ENCODE results near the gene ISYNA1. TPM values are rescaled to one million over a fixed set of nuclear protein-coding genes. Genes with fewer than 3 reads are reported as not detected.

ISYNA1 gene
- total and polyA plus RNA-seq, 2 of the 13 experiments (the other 11 are each of a cell fraction or from before 2014, with no cell fraction given) = 29.6 to 48.5 TPM

- TF ChIP-seq ZNF788 (CRISPR knock-in tag; IDR thresholded peaks at IDR 0.05; ENCODE audit: borderline replicate concordance) = peak; percentile 76; the same call in 1 of the 2 replicates
- 0 out of 2 replicates have a peak, but pooled peaks have one; percentile 38 for TF ChIP-seq ZNF343 (CRISPR knock-in tag; IDR thresholded peaks at IDR 0.05)
- TF ChIP-seq PAF1 (CRISPR knock-in tag; IDR thresholded peaks at IDR 0.05) = no peak
- TF ChIP-seq CEBPB (IDR thresholded peaks at IDR 0.05; ENCODE audit: borderline replicate concordance, low read depth, low read length) = no peak
- TF ChIP-seq ARID5B (CRISPR knock-in tag; IDR thresholded peaks at IDR 0.05) = 0 out of 2 replicates have a peak, but pooled peaks have one; percentile 7
- TF ChIP-seq ZNF460 (CRISPR knock-in tag; IDR thresholded peaks at IDR 0.05; ENCODE audit: borderline replicate concordance) = no peak
- TF ChIP-seq POLR2G (IDR thresholded peaks at IDR 0.05; ENCODE audit: low read depth, low read length) = peak; percentile 36; the same call in 1 of the 2 replicates
- no peak; the same call in 1 of the 2 replicates for TF ChIP-seq GABPA (IDR thresholded peaks at IDR 0.05; ENCODE audit: low read depth, low read length)
- no peak for TF ChIP-seq GABPA (CRISPR knock-in tag; IDR thresholded peaks at IDR 0.05; ENCODE audit: low read depth)
- TF ChIP-seq NONO (IDR thresholded peaks at IDR 0.05) = no peak
- no peak; the same call in 1 of the 2 replicates for TF ChIP-seq NONO (CRISPR knock-in tag; conservative IDR thresholded peaks at IDR 0.05)
- TF ChIP-seq RFXAP (CRISPR knock-in tag; IDR thresholded peaks at IDR 0.05; ENCODE audit: borderline replicate concordance) = peak; percentile 25; the same call in 1 of the 2 replicates
- TF ChIP-seq DDIT3 (CRISPR knock-in tag; IDR thresholded peaks at IDR 0.05) = no peak
- no peak for TF ChIP-seq ZNF143 (CRISPR knock-in tag; IDR thresholded peaks at IDR 0.05)
- peak; percentile 61 for TF ChIP-seq YY1 (IDR thresholded peaks at IDR 0.05; ENCODE audit: insufficient read depth, insufficient replicate concordance, low read depth, low read length)
- peak; percentile 79; the same call in 1 of the 2 replicates for TF ChIP-seq ZNF337 (CRISPR knock-in tag; IDR thresholded peaks at IDR 0.05; ENCODE audit: borderline replicate concordance, low read depth)
- TF ChIP-seq ZNF33B (CRISPR knock-in tag; IDR thresholded peaks at IDR 0.05) = 0 out of 2 replicates have a peak, but pooled peaks have one; percentile 19
- TF ChIP-seq ZBTB14 (CRISPR knock-in tag; IDR thresholded peaks at IDR 0.05) = no peak
- TF ChIP-seq CTCF (CRISPR knock-in tag; IDR thresholded peaks at IDR 0.05) = peak; percentile 90
- TF ChIP-seq REL (CRISPR knock-in tag; conservative IDR thresholded peaks at IDR 0.05) = no peak
Observed at GRCh38 chr19:18469069-18469846, 31.3 kb upstream of the ISYNA1 start (continued).
